Ovary (tissue), 7 donors: ENCODE data around the gene SORL1-AS1.

Experiments used
- DNase-seq, 5 donors: peaks; one replicate each; pipeline ENCODE4 v3.0.0-alpha.2; 2019 to 2020
- H3K27ac ChIP-seq, 2 donors: fragments of 200-600 bp; one replicate each; pipeline versions ENCODE4 v1.5.1 to v1.8.0; 2019 to 2022
- H3K27me3 ChIP-seq: fragments of 200-600 bp; one replicate; pipeline ENCODE4 v1.8.0; 2022
- H3K36me3 ChIP-seq: fragments of 200-600 bp; sonication (generic); one replicate; pipeline ENCODE4 v1.5.1; 2019
- H3K4me1 ChIP-seq: one replicate; pipeline ENCODE4 v1.8.1; 2013; ENCODE audit warnings: mild to moderate bottlenecking, moderate library complexity; ENCODE audit not compliant: insufficient read depth
- H3K4me3 ChIP-seq: fragments of 200-600 bp; sonication (generic); one replicate; pipeline ENCODE4 v1.5.1; 2017
- H3K9me3 ChIP-seq, 2 donors: fragments of 200-600 bp in 1 of 2; sonication (generic) in 1 of 2; one replicate each; pipeline versions ENCODE4 v1.5.1 to v1.8.1; 2013 to 2019; ENCODE audit warnings: mild to moderate bottlenecking in 1 of 2, moderate library complexity in 1 of 2
- CTCF ChIP-seq, 3 donors: fragments of 450-650 bp in 2 of 3; fragments of 200-600 bp in 1 of 3; IDR thresholded peaks; one replicate each; pipeline versions ENCODE4 v1.5.1 to v1.8.0; 2016 to 2022; ENCODE audit warnings: antibody characterized with exemption in 3 of 3, mild to moderate bottlenecking in 1 of 3
- EP300 ChIP-seq: sonication (generic); formaldehyde crosslinking; IDR thresholded peaks from one replicate; pipeline ENCODE4 v1.6.1; 2017; ENCODE audit warnings: antibody characterized with exemption
- POLR2A ChIP-seq: fragments of 450-650 bp; IDR thresholded peaks from one replicate; pipeline ENCODE4 v1.6.1; 2017; ENCODE audit warnings: antibody characterized with exemption, mild to moderate bottlenecking, moderate library complexity
- WGBS, 3 donors: extraction: QIAGEN DNeasy Blood & Tissue Kit in 1 of 3; methylation state at CpG; one replicate each; pipeline versions ENCODE4 v1.1.5 to v1.1.7; 2013 to 2017; 5-methylcytosine and 5-hydroxymethylcytosine counted together
- intact Hi-C, 4 donors: fragments of 100-400 bp; cut with DNase I; formaldehyde crosslinking; loops; one replicate each; pipeline versions ENCODE4 v1.11.0 to v1.15.1; 2022 to 2023
- donor health status: DM: no; HTN: no; CAD: no; lungs with moderate emphysema.
- donor health status: DM: no; HTN: no; CAD: no.
- donor health status: Bipolar disorder and iron deficiency.
- donor health status: DM: no; HTN: no; CAD: no.
- donor health status: DM: yes; HTN: yes; CAD: no.

The SORL1-AS1 gene

GRCh38 chr11:121497176-121497998 is 44.6 kb upstream of the SORL1-AS1 start:
- Histone ChIP-seq H3K27me3 (no peaks in the 10 kb centered on the region), H3K36me3 (no peaks in the 10 kb centered on the region), H3K4me3 (no peak overlapping the region), H3K4me1 (no peaks in the 10 kb centered on the region), H3K9me3 (no peaks in the 10 kb centered on the region), H3K27ac (no peak overlapping the region)
- DNase-seq, result no peak
- TF ChIP-seq CTCF (IDR thresholded peaks at IDR 0.05) (no peak), POLR2A (no peak), EP300 (no peak)
- intact Hi-C loops, result no loop called here
- WGBS, 3 donors, result 72 to 95% (median 85%) methylated on average over 5 of the region's 5 CpGs

GRCh38 chr11:121494355-121495099 is 41.8 kb upstream of the SORL1-AS1 start:
- 81 to 85% (median 81%) methylated on average over 7 of the region's 7 CpGs for WGBS, 3 donors
- Histone ChIP-seq H3K36me3 (no peaks in the 10 kb centered on the region), H3K4me1 (no peaks in the 10 kb centered on the region), H3K9me3 (no peaks in the 10 kb centered on the region), H3K27me3 (no peaks in the 10 kb centered on the region), H3K27ac (no peak overlapping the region), H3K4me3 (no peak overlapping the region)
- no peak for DNase-seq
- TF ChIP-seq EP300, result no peak
- no peak for TF ChIP-seq POLR2A
- no peak for TF ChIP-seq CTCF (IDR thresholded peaks at IDR 0.05)
- intact Hi-C loops, result no loop called here

GRCh38 chr11:121489823-121490222 is 37.1 kb upstream of the SORL1-AS1 start:
- no peak for DNase-seq
- intact Hi-C loops, result no loop called here
- TF ChIP-seq CTCF (IDR thresholded peaks at IDR 0.05) (no peak), POLR2A (no peak), EP300 (no peak)
- no peaks in the 10 kb centered on the region for H3K36me3 ChIP-seq
- H3K27ac ChIP-seq, result no peak overlapping the region
- H3K9me3 ChIP-seq, result no peaks in the 10 kb centered on the region
- WGBS, 3 donors, result 93 to 100% (median 94%) methylated on average over 2 of the region's 2 CpGs
- H3K4me1 ChIP-seq, result peaks cover 4% of the 10 kb centered on the region
- no peaks in the 10 kb centered on the region for H3K27me3 ChIP-seq
- H3K4me3 ChIP-seq, result no peak overlapping the region

- Histone ChIP-seq H3K27me3 (no peaks in the 10 kb centered on the region), H3K9me3 (no peaks in the 10 kb centered on the region), H3K4me3 (no peak overlapping the region), H3K27ac (no peak overlapping the region), H3K36me3 (no peaks in the 10 kb centered on the region), H3K4me1 (peaks cover 4% of the 10 kb centered on the region)
- no peak for TF ChIP-seq CTCF (IDR thresholded peaks at IDR 0.05)
- no peak for TF ChIP-seq POLR2A
- no peak for TF ChIP-seq EP300
- intact Hi-C loops, result no loop called here
- DNase-seq, result no peak
- 41 to 60% (median 44%) methylated on average over 6 of the region's 6 CpGs for WGBS, 3 donors
Measured at GRCh38 chr11:121488641-121489040, 35.9 kb upstream of the SORL1-AS1 start.
